GM06990 (cell line): ENCODE data around the gene SORBS2.

Experiments
- DNase-seq: peaks from one replicate; pipeline ENCODE4 v3.0.0-alpha.2; 2011; ENCODE audit not compliant: insufficient read length; ENCODE audit errors: extremely low read depth
- H3K27me3 ChIP-seq: replicated peaks from 2 replicates; pipeline ENCODE4 v1.6.0; 2011; ENCODE audit warnings: low read length; ENCODE audit not compliant: control insufficient read depth, insufficient read depth
- H3K36me3 ChIP-seq: 2 replicates; pipeline ENCODE4 v1.5.1; 2011; ENCODE audit warnings: low read length; ENCODE audit not compliant: control insufficient read depth, insufficient read depth
- H3K4me3 ChIP-seq: replicated peaks from 2 replicates; pipeline ENCODE4 v1.5.1; 2011; ENCODE audit warnings: low read depth, mild to moderate bottlenecking, control low read depth, low read length
- TF ChIP-seq, protein P1 (sequence below): IDR thresholded peaks from 2 replicates; pipeline ENCODE4 v1.5.1; 2011; ENCODE audit warnings: low read length, control low read depth, mild to moderate bottlenecking, inconsistent platforms; ENCODE audit not compliant: insufficient read depth, poor library complexity, severe bottlenecking

SORBS2 gene

DNA sequence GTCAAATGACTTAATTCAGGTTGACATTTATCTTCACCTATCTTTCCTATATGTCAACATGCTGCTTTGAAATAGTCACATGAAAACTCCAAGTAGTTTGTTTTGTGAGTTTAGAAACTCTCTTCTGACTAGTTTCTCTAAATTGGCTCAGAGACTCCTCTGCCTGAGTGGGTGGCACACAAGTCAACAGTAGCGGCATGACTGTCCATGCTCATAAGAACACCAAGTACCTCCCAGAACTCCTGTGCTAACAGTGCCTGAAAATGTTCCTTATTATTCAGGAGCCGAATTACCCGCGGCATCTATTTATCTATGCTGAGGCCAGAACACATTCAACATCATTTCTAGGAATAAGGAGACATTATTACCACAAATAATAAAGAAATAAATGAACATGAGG lies 116.3 kb downstream of the SORBS2 start:
- DNase-seq: no peak
- TF ChIP-seq, protein P1, sequence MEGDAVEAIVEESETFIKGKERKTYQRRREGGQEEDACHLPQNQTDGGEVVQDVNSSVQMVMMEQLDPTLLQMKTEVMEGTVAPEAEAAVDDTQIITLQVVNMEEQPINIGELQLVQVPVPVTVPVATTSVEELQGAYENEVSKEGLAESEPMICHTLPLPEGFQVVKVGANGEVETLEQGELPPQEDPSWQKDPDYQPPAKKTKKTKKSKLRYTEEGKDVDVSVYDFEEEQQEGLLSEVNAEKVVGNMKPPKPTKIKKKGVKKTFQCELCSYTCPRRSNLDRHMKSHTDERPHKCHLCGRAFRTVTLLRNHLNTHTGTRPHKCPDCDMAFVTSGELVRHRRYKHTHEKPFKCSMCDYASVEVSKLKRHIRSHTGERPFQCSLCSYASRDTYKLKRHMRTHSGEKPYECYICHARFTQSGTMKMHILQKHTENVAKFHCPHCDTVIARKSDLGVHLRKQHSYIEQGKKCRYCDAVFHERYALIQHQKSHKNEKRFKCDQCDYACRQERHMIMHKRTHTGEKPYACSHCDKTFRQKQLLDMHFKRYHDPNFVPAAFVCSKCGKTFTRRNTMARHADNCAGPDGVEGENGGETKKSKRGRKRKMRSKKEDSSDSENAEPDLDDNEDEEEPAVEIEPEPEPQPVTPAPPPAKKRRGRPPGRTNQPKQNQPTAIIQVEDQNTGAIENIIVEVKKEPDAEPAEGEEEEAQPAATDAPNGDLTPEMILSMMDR: no peak
- H3K36me3 ChIP-seq: no peaks in the 10 kb centered on the region
- H3K27me3 ChIP-seq: no peaks in the 10 kb centered on the region
- no peak overlapping the region for H3K4me3 ChIP-seq

DNA sequence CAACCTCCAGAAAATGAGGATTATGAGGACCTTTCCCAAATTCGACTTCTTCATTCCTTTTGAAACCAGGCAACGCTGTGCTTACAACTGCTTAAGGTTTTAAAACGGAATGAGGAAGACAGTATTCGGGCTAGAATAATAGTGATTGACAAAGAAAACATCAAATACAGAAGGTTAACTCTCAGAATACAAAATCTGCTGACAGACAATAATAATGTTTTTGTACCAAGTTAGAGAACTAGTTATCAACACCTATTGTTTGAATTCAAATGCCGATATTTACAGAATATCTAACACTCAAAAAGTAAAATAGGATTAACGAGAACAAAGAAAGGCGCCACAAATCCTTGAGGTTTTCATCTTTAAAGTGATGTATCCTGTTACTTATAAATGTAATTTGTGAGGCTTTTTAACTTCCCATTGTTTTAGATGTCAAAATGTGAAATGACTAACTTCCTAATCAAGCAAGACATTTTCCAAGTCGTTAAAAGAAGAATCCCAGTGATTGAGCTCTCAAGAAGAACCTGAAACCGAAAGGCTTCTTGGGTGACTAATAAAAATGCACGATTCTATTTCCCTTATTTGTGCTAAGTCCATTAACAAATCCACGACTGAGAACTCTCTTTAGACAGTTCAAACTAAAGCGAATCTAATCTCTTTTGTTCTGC lies 118.3 kb downstream of the SORBS2 start:
- no peaks in the 10 kb centered on the region for H3K36me3 ChIP-seq
- H3K4me3 ChIP-seq: no peak overlapping the region
- TF ChIP-seq, protein P1: no peak
- H3K27me3 ChIP-seq: no peaks in the 10 kb centered on the region
- DNase-seq: no peak

DNA sequence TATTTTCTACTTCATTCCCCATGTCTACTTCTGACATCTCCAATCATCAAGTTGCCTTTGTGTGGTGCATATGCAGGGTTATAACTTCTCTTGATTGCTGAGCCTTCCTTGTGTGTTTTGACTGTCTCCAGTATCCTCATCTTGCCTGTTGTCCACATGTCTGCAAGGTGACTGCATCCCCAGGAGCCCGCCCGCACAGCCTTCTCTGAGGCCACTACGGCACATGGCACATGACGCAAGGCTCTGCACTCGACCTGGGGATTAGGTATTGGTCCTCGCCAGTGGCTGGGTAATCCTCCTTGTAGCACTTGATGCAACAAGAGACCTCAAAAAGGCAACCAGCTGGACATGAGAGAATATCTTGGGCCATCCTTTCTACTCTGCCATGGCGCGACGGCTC lies 122.6 kb downstream of the SORBS2 start:
- Histone ChIP-seq H3K4me3 (no peak overlapping the region), H3K27me3 (no peaks in the 10 kb centered on the region), H3K36me3 (no peaks in the 10 kb centered on the region)
- DNase-seq: no peak
- TF ChIP-seq, protein P1: no peak

DNA sequence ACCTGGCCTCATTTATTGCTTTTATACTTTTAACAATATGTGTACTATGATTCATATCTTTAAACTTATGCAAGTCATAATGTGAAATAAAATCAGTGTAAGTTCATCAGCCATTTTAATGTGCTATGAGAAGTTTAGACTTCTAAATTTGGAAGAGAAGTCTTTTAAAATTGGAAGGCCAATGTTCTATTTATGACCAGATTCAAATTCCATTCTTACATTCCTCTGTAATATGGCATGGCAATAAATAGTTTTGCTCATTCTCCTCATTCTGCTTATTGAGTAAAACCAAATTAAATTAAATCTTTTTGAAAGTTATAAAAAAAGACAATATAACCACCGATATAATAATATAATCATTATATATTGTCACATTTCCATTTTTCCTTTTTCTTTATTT lies 126.2 kb downstream of the SORBS2 start:
- H3K4me3 ChIP-seq: no peak overlapping the region
- no peaks in the 10 kb centered on the region for H3K27me3 ChIP-seq
- TF ChIP-seq, protein P1: no peak
- no peaks in the 10 kb centered on the region for H3K36me3 ChIP-seq
- no peak for DNase-seq

DNA sequence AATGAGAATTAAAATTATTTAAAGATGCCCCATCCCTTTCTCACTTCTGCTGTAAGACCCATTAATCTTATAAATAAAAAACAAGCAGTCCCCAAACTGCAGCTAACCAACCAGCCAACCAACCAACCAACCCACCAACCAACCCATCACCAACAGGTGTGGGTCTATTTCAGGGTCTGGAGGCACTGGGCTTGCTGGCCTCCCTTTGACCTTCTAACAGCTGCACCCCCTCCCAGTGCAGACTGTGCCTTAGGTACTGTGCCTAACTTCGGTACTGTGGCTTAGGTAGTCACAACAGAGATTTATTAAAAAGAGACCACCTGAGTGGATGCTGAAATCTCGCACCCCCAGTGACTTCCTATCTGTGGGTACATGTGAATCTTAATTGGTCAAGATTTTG lies 128.1 kb downstream of the SORBS2 start:
- DNase-seq: no peak
- Histone ChIP-seq H3K4me3 (no peak overlapping the region), H3K27me3 (no peaks in the 10 kb centered on the region), H3K36me3 (no peaks in the 10 kb centered on the region)
- TF ChIP-seq, protein P1: no peak

DNA sequence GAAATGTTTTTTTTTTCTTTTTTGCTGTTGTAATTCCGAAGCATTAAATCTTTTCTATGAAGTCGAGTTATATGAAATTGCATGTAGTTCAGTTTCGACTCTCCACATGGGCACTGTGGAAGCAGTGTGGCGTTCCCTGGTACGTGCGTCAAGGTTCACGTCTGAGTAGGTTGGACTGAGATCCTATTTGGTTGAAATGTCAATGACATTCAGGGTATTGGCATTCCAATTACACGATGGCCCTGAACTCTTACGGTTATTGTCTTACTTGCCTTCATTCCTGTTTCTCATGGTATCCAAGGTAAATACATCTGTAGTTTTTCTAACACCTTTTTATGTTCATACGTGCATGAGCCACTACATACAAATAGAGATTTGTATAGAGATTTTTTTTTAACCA lies 128.8 kb downstream of the SORBS2 start:
- Histone ChIP-seq H3K27me3 (no peaks in the 10 kb centered on the region), H3K36me3 (no peaks in the 10 kb centered on the region), H3K4me3 (no peak overlapping the region)
- TF ChIP-seq, protein P1: no peak
- no peak for DNase-seq
